Tibial artery (tissue), 4 donors: ENCODE measurements around the gene RNF157.

Source experiments
- DNase-seq, 2 donors: peaks; one replicate each; pipeline ENCODE4 v3.0.0-alpha.2; 2019
- H3K27ac ChIP-seq, 2 donors: fragments of 200-600 bp; sonication (generic) in 1 of 2; 1 replicate in 1 of 2; 2 replicates in 1 of 2; pipeline ENCODE4 v1.5.1; 2018 to 2019; ENCODE audit warnings: mild to moderate bottlenecking in 1 of 2
- H3K27me3 ChIP-seq, 2 donors: fragments of 200-600 bp; sonication (generic) in 1 of 2; one replicate each; pipeline versions ENCODE4 v1.5.1 to v1.6.0; 2016 to 2019
- H3K36me3 ChIP-seq, 3 donors: fragments of 200-600 bp; sonication (generic) in 2 of 3; one replicate each; pipeline ENCODE4 v1.5.1; 2016 to 2019; ENCODE audit warnings: mild to moderate bottlenecking in 2 of 3
- H3K4me1 ChIP-seq, 4 donors: fragments of 200-600 bp; sonication (generic) in 2 of 4; 1 replicate in 3 of 4; 2 replicates in 1 of 4; pipeline ENCODE4 v1.5.1; 2016 to 2019
- H3K4me3 ChIP-seq, 2 donors: fragments of 200-600 bp; sonication (generic) in 1 of 2; 1 replicate in 1 of 2; 2 replicates in 1 of 2; pipeline ENCODE4 v1.5.1; 2018 to 2019; ENCODE audit warnings: mild to moderate bottlenecking in 2 of 2
- H3K9me3 ChIP-seq, 3 donors: fragments of 200-600 bp; sonication (generic) in 1 of 3; one replicate each; pipeline ENCODE4 v1.5.1; 2016 to 2019
- CTCF ChIP-seq, 2 experiments: fragments of 200-600 bp in 1 of 2; fragments of 450-650 bp in 1 of 2; IDR thresholded peaks; one replicate each; pipeline ENCODE4 v1.5.1; 2017 to 2019; ENCODE audit warnings: antibody characterized with exemption in 2 of 2, mild to moderate bottlenecking in 1 of 2, moderate library complexity in 1 of 2
- intact Hi-C: fragments of 100-400 bp; cut with DNase I; formaldehyde crosslinking; loops from one replicate; pipeline ENCODE4 v1.15.0; 2023; ENCODE audit warnings: low total_unique reads

The RNF157 gene

GRCh38 chr17:76154936-76155845 is 85.1 kb downstream of the RNF157 start:
- Histone ChIP-seq H3K9me3 (no peaks in the 10 kb centered on the region), H3K4me3 (no peak overlapping the region), H3K27me3 (peaks cover 0 to 24% of the 10 kb centered on the region in 2 donors), H3K4me1 (no peaks in the 10 kb centered on the region), H3K36me3 (no peaks in the 10 kb centered on the region), H3K27ac (no peak overlapping the region)
- DNase-seq: peak in 1 of 2 donors; percentile 51
- no peak for TF ChIP-seq CTCF (IDR thresholded peaks at IDR 0.05)
- intact Hi-C loops: no loop called here

- no peak overlapping the region for H3K27ac ChIP-seq
- intact Hi-C loops: no loop called here
- DNase-seq: no peak
- TF ChIP-seq CTCF (IDR thresholded peaks at IDR 0.05): no peak
- no peaks in the 10 kb centered on the region for H3K9me3 ChIP-seq
- no peaks in the 10 kb centered on the region for H3K36me3 ChIP-seq
- H3K27me3 ChIP-seq: peaks cover 0 to 29% of the 10 kb centered on the region in 2 donors
- no peak overlapping the region for H3K4me3 ChIP-seq
- H3K4me1 ChIP-seq: no peaks in the 10 kb centered on the region
Observed at GRCh38 chr17:76154292-76154691, 86.0 kb downstream of the RNF157 start.

- Histone ChIP-seq H3K36me3 (no peaks in the 10 kb centered on the region), H3K27ac (no peak overlapping the region), H3K4me1 (no peaks in the 10 kb centered on the region), H3K27me3 (peaks cover 0 to 32% of the 10 kb centered on the region in 2 donors), H3K9me3 (no peaks in the 10 kb centered on the region), H3K4me3 (no peak overlapping the region)
- intact Hi-C loops: no loop called here
- peak in 1 of 2 donors; percentile 41 for DNase-seq
- TF ChIP-seq CTCF (IDR thresholded peaks at IDR 0.05): no peak
Observed at GRCh38 chr17:76153640-76154039, 86.7 kb downstream of the RNF157 start.

GRCh38 chr17:76153202-76153601 is 87.1 kb downstream of the RNF157 start:
- intact Hi-C loops: no loop called here
- Histone ChIP-seq H3K27ac (no peak overlapping the region), H3K27me3 (peaks cover 0 to 32% of the 10 kb centered on the region in 2 donors), H3K9me3 (no peaks in the 10 kb centered on the region), H3K4me3 (no peak overlapping the region), H3K4me1 (no peaks in the 10 kb centered on the region), H3K36me3 (no peaks in the 10 kb centered on the region)
- no peak for TF ChIP-seq CTCF (IDR thresholded peaks at IDR 0.05)
- peak in 1 of 2 donors; percentile 12 for DNase-seq

- H3K4me3 ChIP-seq: no peak overlapping the region
- peak in 1 of 2 donors; percentile 20 for DNase-seq
- TF ChIP-seq CTCF (IDR thresholded peaks at IDR 0.05): no peak
- no peak overlapping the region for H3K27ac ChIP-seq
- no peaks in the 10 kb centered on the region for H3K9me3 ChIP-seq
- H3K27me3 ChIP-seq: peaks cover 0 to 27% of the 10 kb centered on the region in 2 donors
- no peaks in the 10 kb centered on the region for H3K4me1 ChIP-seq
- intact Hi-C loops: no loop called here
- H3K36me3 ChIP-seq: no peaks in the 10 kb centered on the region
Observed at GRCh38 chr17:76152591-76152990, 87.7 kb downstream of the RNF157 start.
